Globus pallidus (tissue), 1 donor: ENCODE measurements around the gene ZNF844.
A peak's percentile ranks its signal among the peaks of the same experiment; 100 is the strongest.
"Not testable (repeated sequence)": the region's sequence is repeated elsewhere in the genome, so short reads cannot be mapped to it uniquely, and the experiment has no call there.

ENCODE experiments used
- DNase-seq: peaks from one replicate; pipeline ENCODE4 v3.0.0-alpha.2; 2015; ENCODE audit warnings: low spot score

The ZNF844 gene

DNA sequence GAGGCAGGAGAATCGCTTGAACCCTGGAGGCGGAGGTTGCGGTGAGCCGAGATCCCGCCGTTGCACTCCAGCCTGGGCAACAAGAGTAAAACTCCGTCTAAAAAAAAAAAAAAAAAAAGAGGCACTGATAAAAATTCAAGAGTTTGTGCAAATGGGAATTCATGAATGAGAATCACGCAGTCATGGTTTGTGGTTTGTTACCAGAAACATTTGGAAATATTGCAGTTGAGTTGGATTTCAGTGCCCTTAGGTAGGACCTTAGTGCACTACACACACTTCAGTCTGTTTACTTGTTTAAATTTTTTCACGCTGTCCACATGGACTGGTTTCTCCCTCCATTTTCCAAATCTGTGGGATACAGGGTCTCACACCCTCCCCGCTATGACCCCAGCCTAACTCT lies 28.4 kb downstream of the ZNF844 start:
- no peak for DNase-seq

- no peak for DNase-seq
These were observed 29.2 kb downstream of the ZNF844 start for GRCh38 chr19:12093777-12094176.

- no peak for DNase-seq
These were observed 30.7 kb downstream of the ZNF844 start for GRCh38 chr19:12095111-12095790.

DNA sequence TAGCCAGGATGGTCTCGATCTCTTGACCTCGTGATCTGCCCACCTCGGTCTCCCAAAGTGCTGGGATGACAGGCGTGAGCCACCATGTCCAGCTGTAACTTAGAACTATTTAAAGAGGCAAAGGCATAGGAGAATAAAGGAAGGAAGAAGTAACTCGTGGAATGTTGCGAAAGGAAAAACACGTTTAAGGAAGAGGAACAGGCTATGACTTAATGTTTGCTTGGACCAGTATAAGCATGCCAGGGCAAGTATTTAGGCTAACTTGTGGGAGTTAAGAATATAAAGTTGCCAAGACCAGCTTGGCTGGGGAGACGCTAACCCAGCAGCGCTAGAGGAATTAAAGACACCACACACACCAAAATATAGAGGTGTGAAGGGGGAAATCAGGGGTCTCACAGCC lies 33.5 kb downstream of the ZNF844 start:
- no peak for DNase-seq

DNA sequence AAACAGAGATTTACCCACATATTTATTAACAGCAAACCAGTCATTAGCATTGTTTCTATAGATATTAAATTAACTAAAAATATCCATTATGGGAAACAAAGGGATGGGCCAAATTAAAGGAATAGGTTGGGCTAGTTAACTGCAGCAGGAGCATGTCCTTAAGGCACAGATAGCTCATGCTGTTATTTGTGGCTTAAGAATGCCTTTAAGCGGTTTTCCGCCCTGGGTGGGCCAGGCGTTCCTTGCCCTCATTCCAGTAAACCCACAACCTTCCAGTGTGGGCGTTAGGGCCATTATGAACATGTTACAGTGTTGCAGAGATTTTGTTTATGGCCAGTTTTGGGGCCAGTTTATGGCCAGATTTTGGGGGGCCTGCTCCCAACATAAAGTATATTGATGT lies 39.4 kb downstream of the ZNF844 start:
- DNase-seq, result not testable (repeated sequence)

DNA sequence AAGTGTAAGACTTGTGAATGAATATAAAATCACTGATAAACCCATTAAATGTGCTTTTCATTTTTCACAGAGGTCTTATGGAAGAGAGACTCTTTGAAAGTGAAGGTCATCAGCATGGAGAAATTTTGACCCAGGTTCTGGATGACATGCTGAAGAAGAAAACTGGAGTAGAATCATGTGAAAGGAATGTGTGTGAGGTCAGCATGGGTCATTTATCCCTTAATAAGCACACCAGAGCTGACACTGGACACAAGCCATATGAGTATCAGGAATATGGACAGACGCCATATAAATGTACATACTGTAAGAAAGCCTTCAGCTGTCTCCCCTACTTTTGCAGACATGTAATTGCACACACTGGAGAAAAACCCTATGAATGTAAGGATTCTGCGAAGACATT lies 46.6 kb downstream of the ZNF844 start:
- no peak for DNase-seq

DNA sequence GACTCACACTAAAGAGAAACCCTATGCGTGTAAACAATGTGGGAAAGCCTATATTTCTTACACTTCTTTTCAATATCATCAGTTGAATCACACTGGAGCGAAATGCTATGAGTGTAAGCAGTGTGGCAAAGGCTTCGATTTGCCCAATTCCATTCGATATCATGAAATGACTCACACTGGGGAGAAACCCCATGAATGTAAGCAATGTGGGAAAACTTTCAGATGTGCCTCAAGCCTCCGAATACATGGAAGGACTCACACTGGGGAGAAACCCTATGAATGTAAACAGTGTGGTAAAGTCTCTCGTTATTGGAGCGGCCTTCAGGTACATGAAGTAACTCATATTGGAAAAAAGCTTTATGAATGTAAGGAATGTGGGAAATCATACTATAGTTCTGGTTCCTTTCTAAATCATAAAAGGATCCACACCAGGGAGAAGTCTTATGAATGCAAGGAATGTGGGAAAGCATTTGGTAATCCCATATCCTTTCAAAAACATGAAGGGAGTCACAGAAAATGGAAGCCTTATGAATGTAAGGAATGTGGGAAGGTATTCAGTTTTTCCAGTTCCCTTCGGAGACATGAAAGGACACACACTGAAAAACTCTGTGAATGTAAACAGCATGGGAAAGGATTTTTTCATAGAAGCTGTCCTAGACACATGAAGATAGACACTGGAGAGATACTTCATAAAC lies 47.6 kb downstream of the ZNF844 start:
- DNase-seq, result no peak

GRCh38 chr19:12112701-12113100 lies 48.2 kb downstream of the ZNF844 start:
- no peak for DNase-seq

DNA sequence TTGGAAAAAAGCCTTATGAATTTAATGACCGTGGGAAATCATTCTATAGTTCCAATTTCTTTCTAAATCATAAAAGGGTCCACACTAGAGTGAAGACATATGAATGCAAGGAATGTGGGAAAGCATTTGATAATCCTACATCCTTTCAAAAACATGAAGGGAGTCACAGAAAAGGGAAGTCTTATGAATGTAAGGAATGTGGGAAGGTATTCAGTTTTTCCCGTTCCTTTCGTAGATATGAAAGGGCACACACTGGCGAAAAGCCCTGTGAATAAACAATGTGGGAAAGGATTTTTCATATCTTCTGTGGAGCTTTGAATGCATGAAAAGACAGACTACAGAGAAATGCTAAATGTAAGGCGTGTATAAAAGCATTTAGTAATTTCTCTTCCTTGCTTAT lies 48.6 kb downstream of the ZNF844 start:
- DNase-seq, result no peak

GRCh38 chr19:12117201-12117970 lies 52.9 kb downstream of the ZNF844 start:
- DNase-seq, result no peak

- peak; percentile 7 for DNase-seq
These were observed 62.2 kb downstream of the ZNF844 start for GRCh38 chr19:12126707-12127106.
